Measurements from ENCODE around the gene ITPK1. TPM values are rescaled to one million over a fixed set of nuclear protein-coding genes. Genes with fewer than 3 reads are reported as not detected.

ITPK1 gene
- total RNA-seq, 3 donors from 2014 or later (not counting 1 experiment from before 2014, with no cell fraction given) = 73.2 to 74.8 (median 74.4) TPM

- Mint-ChIP-seq H3K4me1 (no peaks in the 10 kb centered on the region), H3K27me3 (ENCODE audit: low read depth in 2 of 2) (no peaks in the 10 kb centered on the region), H3K27ac (no peak overlapping the region), H3K36me3 (no peaks in the 10 kb centered on the region), H3K4me3 (no peak overlapping the region), H3K9me3 (no peaks in the 10 kb centered on the region)
- H3K36me3 ChIP-seq (ENCODE audit: control insufficient read depth, insufficient read depth, low read length) = peaks cover 4% of the 10 kb centered on the region
- no peak overlapping the region for H3K4me3 ChIP-seq (ENCODE audit: low read length)
- no peak for TF ChIP-seq CTCF (IDR thresholded peaks at IDR 0.05)
- no peaks in the 10 kb centered on the region for H3K4me1 ChIP-seq (ENCODE audit: control insufficient read depth, insufficient read depth, low read length)
- intact Hi-C loops (cut with micrococcal nuclease) = no loop called here
- DNase-seq (no peak), ATAC-seq (no peak)
- no peaks in the 10 kb centered on the region for H3K27me3 ChIP-seq (ENCODE audit: control insufficient read depth, insufficient read depth, low read length)
- 82% methylated on average over 5 of the region's 8 CpGs for WGBS (ENCODE audit: insufficient coverage)
- no peaks in the 10 kb centered on the region for H3K9me3 ChIP-seq (ENCODE audit: control insufficient read depth, insufficient read depth, low read length)
- H3K27ac ChIP-seq (ENCODE audit: low read length) = no peak overlapping the region
Observed at GRCh38 chr14:92930737-92931602, 184.8 kb downstream of the ITPK1 start.

- Mint-ChIP-seq H3K4me3 (no peak overlapping the region), H3K27me3 (ENCODE audit: low read depth in 2 of 2) (peaks cover 0 to 7% of the 10 kb centered on the region in 2 donors), H3K4me1 (no peaks in the 10 kb centered on the region), H3K36me3 (no peaks in the 10 kb centered on the region), H3K9me3 (no peaks in the 10 kb centered on the region), H3K27ac (no peak overlapping the region)
- intact Hi-C loops (cut with micrococcal nuclease) = no loop called here
- H3K27me3 ChIP-seq (ENCODE audit: control insufficient read depth, insufficient read depth, low read length) = no peaks in the 10 kb centered on the region
- H3K27ac ChIP-seq (ENCODE audit: low read length) = no peak overlapping the region
- no peak for ATAC-seq
- no peak for TF ChIP-seq CTCF (IDR thresholded peaks at IDR 0.05)
- no peaks in the 10 kb centered on the region for H3K36me3 ChIP-seq (ENCODE audit: control insufficient read depth, insufficient read depth, low read length)
- no peaks in the 10 kb centered on the region for H3K4me1 ChIP-seq (ENCODE audit: control insufficient read depth, insufficient read depth, low read length)
- no peak overlapping the region for H3K4me3 ChIP-seq (ENCODE audit: low read length)
- H3K9me3 ChIP-seq (ENCODE audit: control insufficient read depth, insufficient read depth, low read length) = no peaks in the 10 kb centered on the region
- no peak for DNase-seq
- 91% methylated on average over 20 of the region's 20 CpGs for WGBS (ENCODE audit: insufficient coverage)
Observed at GRCh38 chr14:92929689-92930608, 185.8 kb downstream of the ITPK1 start.

GRCh38 chr14:92928961-92929688, 186.6 kb downstream of the ITPK1 start:
- H3K27ac Mint-ChIP-seq = no peak overlapping the region
- H3K9me3 Mint-ChIP-seq = no peaks in the 10 kb centered on the region
- TF ChIP-seq CTCF (IDR thresholded peaks at IDR 0.05) = no peak
- peaks cover 0 to under 1% of the 10 kb centered on the region in 2 donors for H3K4me1 Mint-ChIP-seq
- no peak overlapping the region for H3K4me3 ChIP-seq (ENCODE audit: low read length)
- ATAC-seq (no peak), DNase-seq (no peak)
- no peaks in the 10 kb centered on the region for H3K4me1 ChIP-seq (ENCODE audit: control insufficient read depth, insufficient read depth, low read length)
- H3K4me3 Mint-ChIP-seq = no peak overlapping the region
- H3K27me3 Mint-ChIP-seq (ENCODE audit: low read depth in 2 of 2) = peaks cover 0 to 14% of the 10 kb centered on the region in 2 donors
- H3K27ac ChIP-seq (ENCODE audit: low read length) = no peak overlapping the region
- H3K36me3 ChIP-seq (ENCODE audit: control insufficient read depth, insufficient read depth, low read length) = no peaks in the 10 kb centered on the region
- intact Hi-C loops (cut with micrococcal nuclease) = no loop called here
- H3K9me3 ChIP-seq (ENCODE audit: control insufficient read depth, insufficient read depth, low read length) = no peaks in the 10 kb centered on the region
- 87% methylated on average over 12 of the region's 12 CpGs for WGBS (ENCODE audit: insufficient coverage)
- no peaks in the 10 kb centered on the region for H3K36me3 Mint-ChIP-seq
- H3K27me3 ChIP-seq (ENCODE audit: control insufficient read depth, insufficient read depth, low read length) = peaks cover 2% of the 10 kb centered on the region
